ENCODE data around the gene CSAG1. TPM values are rescaled to one million over a fixed set of nuclear protein-coding genes. Genes with fewer than 3 reads are reported as not detected.

Gene CSAG1
- total RNA-seq, 1 experiment from 2014 or later: 0.33 TPM

Other genes with a start within 250 kb of the CSAG1 start
- 8.6 to 9.1 TPM (median 8.8 TPM) in 3 replicates for gene GABRQ, start 95.8 kb downstream of the CSAG1 start, total RNA-seq (2021)
- 0.80 to 1.8 TPM (median 1.1 TPM) in 3 replicates for gene MAGEA3, start 34.9 kb downstream of the CSAG1 start, total RNA-seq (2021)
- gene CSAG2, start 24.4 kb downstream of the CSAG1 start, total RNA-seq (2021): not detected in 3 replicates
- 12.3 to 13.8 TPM (median 13.7 TPM) in 3 replicates for gene MAGEA2B, start 19.1 kb downstream of the CSAG1 start, total RNA-seq (2021)
- gene MAGEA12, start within 50 bp of the CSAG1 start, total RNA-seq (2021): 0.57 to 1.3 TPM (median 1.2 TPM) in 3 replicates
- gene MAGEA2, start 20.1 kb upstream of the CSAG1 start, total RNA-seq (2021): 6.7 to 14.0 TPM (median 9.2 TPM) in 3 replicates
- gene CSAG3, start 25.5 kb upstream of the CSAG1 start, total RNA-seq (2021): 13.0 to 14.1 TPM (median 13.2 TPM) in 3 replicates
- 0.30 to 1.0 TPM (median 0.60 TPM) in 3 replicates for gene MAGEA6, start 36.0 kb upstream of the CSAG1 start, total RNA-seq (2021)
- 20.4 to 21.7 TPM (median 20.5 TPM) in 3 replicates for gene CETN2, start 97.0 kb upstream of the CSAG1 start, total RNA-seq (2021)
- 22.5 to 26.1 TPM (median 25.9 TPM) in 3 replicates for gene NSDHL, start 97.3 kb upstream of the CSAG1 start, total RNA-seq (2021)
- 8.2 to 10.9 TPM (median 10.3 TPM) in 3 replicates for gene ZNF185, start 164.3 kb upstream of the CSAG1 start, total RNA-seq (2021)

Measured in WTC11 (cell line).